Astrocyte (in vitro differentiated cells and primary cell): Measurements from ENCODE around the gene ZNF341. TPM values are rescaled to one million over a fixed set of nuclear protein-coding genes. Genes with fewer than 3 reads are reported as not detected.

Experiments
- DNase-seq: peaks from one replicate; pipeline ENCODE4 v3.0.0-alpha.2; 2010; ENCODE audit warnings: low read depth
- FAIRE-seq: peaks from 2 replicates; lab custom pipeline; 2011; peaks lifted over from hg19 to GRCh38; lab: Jason Lieb, UNC
- H2AFZ ChIP-seq: 2 replicates; pipeline ENCODE4 v1.6.0; 2012; ENCODE audit warnings: low read depth, low read length, inconsistent platforms
- H3K27ac ChIP-seq: 2 replicates; pipeline ENCODE4 v1.5.1; 2011; ENCODE audit warnings: low read depth, low read length, inconsistent platforms
- H3K27me3 ChIP-seq: 2 replicates; pipeline ENCODE4 v1.6.0; 2011; ENCODE audit warnings: low read length, inconsistent platforms; ENCODE audit not compliant: insufficient read depth
- H3K36me3 ChIP-seq: 2 replicates; pipeline ENCODE4 v1.5.1; 2011; ENCODE audit warnings: low read length, inconsistent platforms; ENCODE audit not compliant: insufficient read depth
- H3K4me1 ChIP-seq: 2 replicates; pipeline ENCODE4 v1.5.1; 2011; ENCODE audit warnings: low read length, inconsistent platforms; ENCODE audit not compliant: insufficient read depth
- H3K4me2 ChIP-seq: 2 replicates; pipeline ENCODE4 v1.6.0; 2012; ENCODE audit warnings: low read length, inconsistent platforms
- H3K4me3 ChIP-seq: 2 replicates; pipeline ENCODE4 v1.5.1; 2011; ENCODE audit warnings: low read depth, mild to moderate bottlenecking, low read length, inconsistent platforms; ENCODE audit not compliant: insufficient read depth
- H3K79me2 ChIP-seq: 2 replicates; pipeline ENCODE4 v1.6.0; 2012; ENCODE audit warnings: mild to moderate bottlenecking, low read length, inconsistent platforms; ENCODE audit not compliant: insufficient read depth
- H3K9ac ChIP-seq: 2 replicates; pipeline ENCODE4 v1.6.0; 2012; ENCODE audit warnings: mild to moderate bottlenecking, low read length, inconsistent platforms
- H3K9me3 ChIP-seq: 2 replicates; pipeline ENCODE4 v1.5.1; 2012; ENCODE audit warnings: low read depth, mild to moderate bottlenecking, low read length, inconsistent platforms; ENCODE audit not compliant: insufficient read depth
- H4K20me1 ChIP-seq: 2 replicates; pipeline ENCODE4 v1.6.0; 2012; ENCODE audit warnings: low read length, inconsistent platforms; ENCODE audit not compliant: insufficient read depth
- H3K27ac Mint-ChIP-seq: one replicate; pipeline ENCODE4 v1.8.0; 2021; ENCODE audit warnings: mild to moderate bottlenecking, mixed read lengths; ENCODE audit not compliant: unreplicated experiment
- H3K27me3 Mint-ChIP-seq: one replicate; pipeline ENCODE4 v1.8.0; 2021; ENCODE audit warnings: low read depth, mixed read lengths; ENCODE audit not compliant: unreplicated experiment
- H3K36me3 Mint-ChIP-seq: one replicate; pipeline ENCODE4 v1.8.0; 2021; ENCODE audit warnings: low read depth, mixed read lengths; ENCODE audit not compliant: unreplicated experiment
- H3K4me1 Mint-ChIP-seq: one replicate; pipeline ENCODE4 v1.8.0; 2021; ENCODE audit warnings: low read depth, mixed read lengths; ENCODE audit not compliant: unreplicated experiment
- H3K4me3 Mint-ChIP-seq: one replicate; pipeline ENCODE4 v1.8.0; 2021; ENCODE audit warnings: mild to moderate bottlenecking, moderate library complexity, mixed read lengths; ENCODE audit not compliant: unreplicated experiment
- H3K9me3 Mint-ChIP-seq: one replicate; pipeline ENCODE4 v1.8.0; 2021; ENCODE audit warnings: mild to moderate bottlenecking, mixed read lengths; ENCODE audit not compliant: unreplicated experiment
- CTCF ChIP-seq: IDR thresholded peaks from 2 replicates; pipeline ENCODE4 v1.5.1; 2011; ENCODE audit warnings: low read depth, mild to moderate bottlenecking, inconsistent platforms, low read length, moderate library complexity; ENCODE audit not compliant: insufficient read depth
- EZH2 ChIP-seq: IDR thresholded peaks from 2 replicates; pipeline ENCODE4 v1.6.1; 2012; ENCODE audit warnings: mild to moderate bottlenecking, low read length, inconsistent platforms; ENCODE audit not compliant: insufficient read depth
- total RNA-seq: library from RNA; stranded (reverse); gene quantifications from 2 replicates; pipeline ENCODE4 v1.2.1, GENCODE V29; 2021

The ZNF341 gene
- total RNA-seq, 1 donor from 2014 or later = 2.0 TPM

DNA sequence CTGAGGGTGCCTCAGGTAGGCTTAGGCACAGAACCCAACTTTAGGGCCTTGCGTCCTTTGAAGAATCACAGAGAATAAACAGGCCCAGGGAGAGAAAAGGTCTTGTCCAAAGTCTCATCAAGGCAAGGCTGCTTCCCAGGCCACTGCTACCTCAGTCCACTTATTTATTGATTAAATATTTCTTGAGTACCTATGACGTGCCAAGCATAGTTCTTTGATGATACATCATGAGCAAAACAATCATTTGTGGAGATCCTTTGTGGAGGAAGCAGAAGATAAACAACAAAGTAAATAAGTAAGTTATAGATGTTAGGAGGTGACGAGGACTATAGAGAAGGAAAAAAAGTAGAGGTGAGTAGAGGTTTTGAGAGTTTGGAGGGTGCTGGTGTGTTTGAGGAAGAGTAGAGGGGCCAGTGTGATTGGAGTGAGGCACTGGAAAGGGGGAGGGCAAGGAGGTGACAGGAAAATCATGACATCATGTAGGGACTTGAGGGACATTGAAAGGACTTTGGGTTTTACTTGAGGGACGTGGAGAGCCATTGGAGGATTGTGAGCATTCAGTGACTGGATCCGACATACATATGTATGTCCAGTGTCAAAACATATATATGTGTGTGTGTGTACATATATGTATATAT, 65.2 kb downstream of the ZNF341 start:
- Histone ChIP-seq H3K4me3 (no peak overlapping the region), H3K9me3 (no peaks in the 10 kb centered on the region), H3K27me3 (no peaks in the 10 kb centered on the region), H3K4me1 (peaks cover 4% of the 10 kb centered on the region), H4K20me1 (no peaks in the 10 kb centered on the region), H3K27ac (no peak overlapping the region), H3K4me2 (no peak overlapping the region), H3K36me3 (no peaks in the 10 kb centered on the region), H2AFZ (no peak overlapping the region), H3K79me2 (no peaks in the 10 kb centered on the region), H3K9ac (no peak overlapping the region)
- no peaks in the 10 kb centered on the region for H3K27me3 Mint-ChIP-seq
- no peak overlapping the region for H3K27ac Mint-ChIP-seq
- no peak overlapping the region for H3K4me3 Mint-ChIP-seq
- peaks cover 2% of the 10 kb centered on the region for H3K36me3 Mint-ChIP-seq
- TF ChIP-seq EZH2 = no peak
- no peak for TF ChIP-seq CTCF
- FAIRE-seq (no peak), DNase-seq (no peak)
- H3K4me1 Mint-ChIP-seq = peaks cover 6% of the 10 kb centered on the region
- peaks cover 1% of the 10 kb centered on the region for H3K9me3 Mint-ChIP-seq

DNA sequence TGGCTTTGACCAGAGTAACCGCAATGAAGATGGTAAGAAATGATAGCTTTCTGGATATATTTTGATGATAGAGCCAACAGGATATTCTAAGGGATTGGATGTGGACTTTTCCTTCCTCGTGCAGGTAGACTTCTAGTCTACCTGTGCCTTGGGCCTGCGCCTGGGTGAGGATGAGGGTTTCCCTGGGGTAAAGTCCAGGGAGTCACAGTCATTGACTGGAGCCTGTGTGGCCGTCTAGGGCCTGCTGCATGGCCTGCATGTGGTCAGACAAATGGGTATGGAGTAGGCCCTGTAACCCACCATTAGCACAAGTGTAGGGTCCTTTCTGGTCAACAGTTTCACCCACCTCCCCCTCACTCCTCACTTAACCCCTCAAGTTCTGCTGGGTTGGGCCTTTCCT, 66.6 kb downstream of the ZNF341 start:
- H3K9me3 ChIP-seq = no peaks in the 10 kb centered on the region
- H2AFZ ChIP-seq = no peak overlapping the region
- no peak for TF ChIP-seq CTCF
- TF ChIP-seq EZH2 = no peak
- Mint-ChIP-seq H3K27ac (no peak overlapping the region), H3K4me1 (peaks cover 3% of the 10 kb centered on the region), H3K36me3 (no peaks in the 10 kb centered on the region), H3K9me3 (peaks cover 1% of the 10 kb centered on the region), H3K27me3 (no peaks in the 10 kb centered on the region), H3K4me3 (no peak overlapping the region)
- H3K27ac ChIP-seq = no peak overlapping the region
- no peaks in the 10 kb centered on the region for H4K20me1 ChIP-seq
- H3K36me3 ChIP-seq = no peaks in the 10 kb centered on the region
- no peaks in the 10 kb centered on the region for H3K79me2 ChIP-seq
- H3K4me3 ChIP-seq = no peak overlapping the region
- no peak for FAIRE-seq
- H3K9ac ChIP-seq = no peak overlapping the region
- no peak overlapping the region for H3K4me2 ChIP-seq
- peaks cover 3% of the 10 kb centered on the region for H3K4me1 ChIP-seq
- DNase-seq = no peak
- no peaks in the 10 kb centered on the region for H3K27me3 ChIP-seq

DNA sequence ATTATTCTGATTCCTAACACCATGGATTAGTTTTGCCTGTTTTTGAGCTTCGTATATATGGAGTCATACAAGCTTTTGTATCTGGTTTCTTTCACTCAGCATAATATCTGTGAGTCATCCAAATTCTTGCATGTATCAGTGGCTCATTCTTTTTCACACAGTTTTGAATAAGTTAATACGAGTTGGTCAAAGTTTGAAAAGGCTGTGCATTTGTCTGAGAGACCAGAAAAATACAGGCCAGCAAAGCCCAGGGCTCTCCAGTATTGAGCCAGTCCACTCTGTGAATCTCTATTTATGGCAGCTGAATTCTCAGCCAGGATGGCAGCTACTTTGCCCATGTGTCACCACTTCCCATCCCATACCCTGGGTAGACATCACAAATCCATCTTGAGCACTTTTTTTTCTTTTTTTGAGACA, 72.1 kb downstream of the ZNF341 start:
- DNase-seq (peak; percentile 77), FAIRE-seq (peak; percentile 94)
- Histone ChIP-seq H3K27ac (peak overlapping the region; percentile 64), H3K9me3 (no peaks in the 10 kb centered on the region), H4K20me1 (no peaks in the 10 kb centered on the region), H3K79me2 (no peaks in the 10 kb centered on the region), H3K9ac (peak overlapping the region; percentile 19), H3K4me1 (peaks cover 17% of the 10 kb centered on the region), H2AFZ (peak overlapping the region; percentile 41), H3K27me3 (no peaks in the 10 kb centered on the region), H3K4me2 (peak overlapping the region; percentile 35), H3K4me3 (no peak overlapping the region), H3K36me3 (no peaks in the 10 kb centered on the region)
- TF ChIP-seq CTCF (no peak), EZH2 (no peak)
- H3K4me1 Mint-ChIP-seq = peaks cover 7% of the 10 kb centered on the region
- H3K4me3 Mint-ChIP-seq = no peak overlapping the region
- no peaks in the 10 kb centered on the region for H3K36me3 Mint-ChIP-seq
- H3K27me3 Mint-ChIP-seq = no peaks in the 10 kb centered on the region
- peaks cover 1% of the 10 kb centered on the region for H3K9me3 Mint-ChIP-seq
- peak overlapping the region; percentile 47 for H3K27ac Mint-ChIP-seq
